ENCODE data around the gene VPS26A.

VPS26A gene

GRCh38 chr10:69090685-69091084 lies 33.3 kb upstream of the VPS26A start:
- no peaks in the 10 kb centered on the region for H3K27me3 ChIP-seq (ENCODE audit: control insufficient read depth, insufficient read depth, low read length)
- H3K36me3 ChIP-seq (ENCODE audit: control insufficient read depth, insufficient read depth, low read length): no peaks in the 10 kb centered on the region
- H3K4me3 ChIP-seq (ENCODE audit: low read depth, low read length): no peak overlapping the region
- H3K9me3 ChIP-seq (ENCODE audit: control insufficient read depth, insufficient read depth, low read length): no peaks in the 10 kb centered on the region
- H3K9ac ChIP-seq (ENCODE audit: low read depth, low read length): no peak overlapping the region
- no peaks in the 10 kb centered on the region for H3K4me1 ChIP-seq (ENCODE audit: control insufficient read depth, insufficient read depth, low read length)

- Histone ChIP-seq H3K4me1 (ENCODE audit: control insufficient read depth, insufficient read depth, low read length) (no peaks in the 10 kb centered on the region), H3K27me3 (ENCODE audit: control insufficient read depth, insufficient read depth, low read length) (no peaks in the 10 kb centered on the region), H3K9me3 (ENCODE audit: control insufficient read depth, insufficient read depth, low read length) (no peaks in the 10 kb centered on the region), H3K36me3 (ENCODE audit: control insufficient read depth, insufficient read depth, low read length) (no peaks in the 10 kb centered on the region), H3K4me3 (ENCODE audit: low read depth, low read length) (no peak overlapping the region), H3K9ac (ENCODE audit: low read depth, low read length) (no peak overlapping the region)
These were observed 32.8 kb upstream of the VPS26A start for GRCh38 chr10:69091143-69091651.

GRCh38 chr10:69092959-69093850 lies 30.8 kb upstream of the VPS26A start:
- Histone ChIP-seq H3K36me3 (ENCODE audit: control insufficient read depth, insufficient read depth, low read length) (no peaks in the 10 kb centered on the region), H3K9me3 (ENCODE audit: control insufficient read depth, insufficient read depth, low read length) (no peaks in the 10 kb centered on the region), H3K4me3 (ENCODE audit: low read depth, low read length) (no peak overlapping the region), H3K9ac (ENCODE audit: low read depth, low read length) (no peak overlapping the region), H3K27me3 (ENCODE audit: control insufficient read depth, insufficient read depth, low read length) (no peaks in the 10 kb centered on the region), H3K4me1 (ENCODE audit: control insufficient read depth, insufficient read depth, low read length) (no peaks in the 10 kb centered on the region)

- H3K4me1 ChIP-seq (ENCODE audit: control insufficient read depth, insufficient read depth, low read length): no peaks in the 10 kb centered on the region
- H3K36me3 ChIP-seq (ENCODE audit: control insufficient read depth, insufficient read depth, low read length): no peaks in the 10 kb centered on the region
- H3K4me3 ChIP-seq (ENCODE audit: low read depth, low read length): no peak overlapping the region
- H3K9ac ChIP-seq (ENCODE audit: low read depth, low read length): no peak overlapping the region
- no peaks in the 10 kb centered on the region for H3K27me3 ChIP-seq (ENCODE audit: control insufficient read depth, insufficient read depth, low read length)
- H3K9me3 ChIP-seq (ENCODE audit: control insufficient read depth, insufficient read depth, low read length): no peaks in the 10 kb centered on the region
These were observed 30.0 kb upstream of the VPS26A start for GRCh38 chr10:69093933-69094332.

- Histone ChIP-seq H3K4me3 (ENCODE audit: low read depth, low read length) (no peak overlapping the region), H3K4me1 (ENCODE audit: control insufficient read depth, insufficient read depth, low read length) (peaks cover 5% of the 10 kb centered on the region), H3K36me3 (ENCODE audit: control insufficient read depth, insufficient read depth, low read length) (no peaks in the 10 kb centered on the region), H3K9ac (ENCODE audit: low read depth, low read length) (no peak overlapping the region), H3K27me3 (ENCODE audit: control insufficient read depth, insufficient read depth, low read length) (no peaks in the 10 kb centered on the region), H3K9me3 (ENCODE audit: control insufficient read depth, insufficient read depth, low read length) (no peaks in the 10 kb centered on the region)
These were observed 27.9 kb upstream of the VPS26A start for GRCh38 chr10:69096045-69096444.

- Histone ChIP-seq H3K9ac (ENCODE audit: low read depth, low read length) (no peak overlapping the region), H3K4me3 (ENCODE audit: low read depth, low read length) (no peak overlapping the region), H3K27me3 (ENCODE audit: control insufficient read depth, insufficient read depth, low read length) (no peaks in the 10 kb centered on the region), H3K36me3 (ENCODE audit: control insufficient read depth, insufficient read depth, low read length) (no peaks in the 10 kb centered on the region), H3K9me3 (ENCODE audit: control insufficient read depth, insufficient read depth, low read length) (no peaks in the 10 kb centered on the region), H3K4me1 (ENCODE audit: control insufficient read depth, insufficient read depth, low read length) (peaks cover 5% of the 10 kb centered on the region)
These were observed 26.2 kb upstream of the VPS26A start for GRCh38 chr10:69097729-69098128.

- H3K9me3 ChIP-seq (ENCODE audit: control insufficient read depth, insufficient read depth, low read length): no peaks in the 10 kb centered on the region
- peaks cover 5% of the 10 kb centered on the region for H3K4me1 ChIP-seq (ENCODE audit: control insufficient read depth, insufficient read depth, low read length)
- H3K27me3 ChIP-seq (ENCODE audit: control insufficient read depth, insufficient read depth, low read length): no peaks in the 10 kb centered on the region
- no peaks in the 10 kb centered on the region for H3K36me3 ChIP-seq (ENCODE audit: control insufficient read depth, insufficient read depth, low read length)
- H3K9ac ChIP-seq (ENCODE audit: low read depth, low read length): no peak overlapping the region
- H3K4me3 ChIP-seq (ENCODE audit: low read depth, low read length): no peak overlapping the region
These were observed 23.7 kb upstream of the VPS26A start for GRCh38 chr10:69100136-69100872.

- Histone ChIP-seq H3K27me3 (ENCODE audit: control insufficient read depth, insufficient read depth, low read length) (no peaks in the 10 kb centered on the region), H3K4me1 (ENCODE audit: control insufficient read depth, insufficient read depth, low read length) (peaks cover 5% of the 10 kb centered on the region), H3K36me3 (ENCODE audit: control insufficient read depth, insufficient read depth, low read length) (no peaks in the 10 kb centered on the region), H3K9ac (ENCODE audit: low read depth, low read length) (no peak overlapping the region), H3K4me3 (ENCODE audit: low read depth, low read length) (no peak overlapping the region), H3K9me3 (ENCODE audit: control insufficient read depth, insufficient read depth, low read length) (no peaks in the 10 kb centered on the region)
These were observed 22.4 kb upstream of the VPS26A start for GRCh38 chr10:69101451-69102095.

- Histone ChIP-seq H3K9me3 (ENCODE audit: control insufficient read depth, insufficient read depth, low read length) (no peaks in the 10 kb centered on the region), H3K9ac (ENCODE audit: low read depth, low read length) (no peak overlapping the region), H3K27me3 (ENCODE audit: control insufficient read depth, insufficient read depth, low read length) (no peaks in the 10 kb centered on the region), H3K36me3 (ENCODE audit: control insufficient read depth, insufficient read depth, low read length) (no peaks in the 10 kb centered on the region), H3K4me3 (ENCODE audit: low read depth, low read length) (no peak overlapping the region), H3K4me1 (ENCODE audit: control insufficient read depth, insufficient read depth, low read length) (peaks cover 5% of the 10 kb centered on the region)
These were observed 21.5 kb upstream of the VPS26A start for GRCh38 chr10:69102440-69102839.

- H3K36me3 ChIP-seq (ENCODE audit: control insufficient read depth, insufficient read depth, low read length): no peaks in the 10 kb centered on the region
- no peaks in the 10 kb centered on the region for H3K9me3 ChIP-seq (ENCODE audit: control insufficient read depth, insufficient read depth, low read length)
- H3K27me3 ChIP-seq (ENCODE audit: control insufficient read depth, insufficient read depth, low read length): no peaks in the 10 kb centered on the region
- peaks cover 5% of the 10 kb centered on the region for H3K4me1 ChIP-seq (ENCODE audit: control insufficient read depth, insufficient read depth, low read length)
- H3K4me3 ChIP-seq (ENCODE audit: low read depth, low read length): no peak overlapping the region
- H3K9ac ChIP-seq (ENCODE audit: low read depth, low read length): no peak overlapping the region
These were observed 20.2 kb upstream of the VPS26A start for GRCh38 chr10:69103784-69104183.

- H3K27me3 ChIP-seq (ENCODE audit: control insufficient read depth, insufficient read depth, low read length): no peaks in the 10 kb centered on the region
- no peak overlapping the region for H3K4me3 ChIP-seq (ENCODE audit: low read depth, low read length)
- peaks cover 3% of the 10 kb centered on the region for H3K4me1 ChIP-seq (ENCODE audit: control insufficient read depth, insufficient read depth, low read length)
- H3K9me3 ChIP-seq (ENCODE audit: control insufficient read depth, insufficient read depth, low read length): no peaks in the 10 kb centered on the region
- no peak overlapping the region for H3K9ac ChIP-seq (ENCODE audit: low read depth, low read length)
- no peaks in the 10 kb centered on the region for H3K36me3 ChIP-seq (ENCODE audit: control insufficient read depth, insufficient read depth, low read length)
These were observed 18.8 kb upstream of the VPS26A start for GRCh38 chr10:69104994-69105790.
